Measurements from ENCODE around the gene SEC14L1. TPM values are rescaled to one million over a fixed set of nuclear protein-coding genes. Genes with fewer than 3 reads are reported as not detected.
"Not testable (repeated sequence)": the region's sequence is repeated elsewhere in the genome, so short reads cannot be mapped to it uniquely, and the experiment has no call there.

SEC14L1 gene
- polyA plus RNA-seq, 3 donors from 2014 or later, result 14.8 to 25.6 (median 19.4) TPM

- DNase-seq, result peak in 1 of 3 donors; percentile 14
- Mint-ChIP-seq H3K4me1 (peaks cover 33 to 38% of the 10 kb centered on the region in 2 donors), H3K9me3 (peaks cover 0 to 11% (median 2%) of the 10 kb centered on the region in 6 donors), H3K27ac (peak overlapping the region; percentile 1 to 92 (median 78)), H3K27me3 (ENCODE audit: low read depth in 3 of 3) (peaks cover 12 to 20% (median 13%) of the 10 kb centered on the region in 3 donors), H3K4me3 (peak overlapping the region; percentile 21 to 62 (median 28))
- not testable (repeated sequence) for H3K36me3 Mint-ChIP-seq
These were observed 2.9 kb upstream of the SEC14L1 start for GRCh38 chr17:77137886-77138285.

GRCh38 chr17:77140166-77140877 lies 447 bp upstream of the SEC14L1 start:
- Mint-ChIP-seq H3K9me3 (peaks cover 0 to 11% (median 2%) of the 10 kb centered on the region in 6 donors), H3K4me1 (peaks cover 52% of the 10 kb centered on the region in 2 donors)

GRCh38 chr17:77141846-77142449 lies 1.2 kb downstream of the SEC14L1 start:
- Mint-ChIP-seq H3K4me3 (peak overlapping the region; percentile 88 to 94 (median 90)), H3K36me3 (peaks cover 2 to 17% (median 17%) of the 10 kb centered on the region in 3 donors), H3K4me1 (peaks cover 67 to 68% of the 10 kb centered on the region in 2 donors), H3K27ac (peak overlapping the region; percentile 73 to 97 (median 92)), H3K27me3 (ENCODE audit: low read depth in 3 of 3) (peaks cover 13 to 18% (median 16%) of the 10 kb centered on the region in 3 donors), H3K9me3 (peaks cover 0 to 11% (median 2%) of the 10 kb centered on the region in 6 donors)
- DNase-seq, result no peak

More at GRCh38 chr17:77140166-77140877, 447 bp upstream of the SEC14L1 start:
- peaks cover 0 to 12% (median 11%) of the 10 kb centered on the region in 3 donors for H3K36me3 Mint-ChIP-seq
- peak overlapping the region; percentile 77 to 81 (median 80) for H3K4me3 Mint-ChIP-seq
- H3K27ac Mint-ChIP-seq, result peak overlapping the region; percentile 90 to 96 (median 94)
- DNase-seq, result peak; percentile 99 to 100 (median 100)
- peaks cover 11 to 17% (median 13%) of the 10 kb centered on the region in 3 donors for H3K27me3 Mint-ChIP-seq (ENCODE audit: low read depth in 3 of 3)

GRCh38 chr17:77142689-77143088 lies 1.9 kb downstream of the SEC14L1 start:
- Mint-ChIP-seq H3K9me3 (peaks cover 0 to 4% (median 1%) of the 10 kb centered on the region in 6 donors), H3K4me3 (peak overlapping the region; percentile 64 to 94 (median 76)), H3K4me1 (peaks cover 68 to 72% of the 10 kb centered on the region in 2 donors), H3K27me3 (ENCODE audit: low read depth in 3 of 3) (peaks cover 13 to 23% (median 16%) of the 10 kb centered on the region in 3 donors), H3K36me3 (peaks cover 10 to 24% (median 21%) of the 10 kb centered on the region in 3 donors), H3K27ac (peak overlapping the region; percentile 73 to 97 (median 80))
- no peak for DNase-seq

- Mint-ChIP-seq H3K27me3 (ENCODE audit: low read depth in 3 of 3) (peaks cover 10 to 23% (median 16%) of the 10 kb centered on the region in 3 donors), H3K36me3 (peaks cover 12 to 23% (median 17%) of the 10 kb centered on the region in 3 donors), H3K9me3 (peaks cover 0 to 1% (median 0%) of the 10 kb centered on the region in 6 donors), H3K4me1 (peaks cover 65 to 70% of the 10 kb centered on the region in 2 donors), H3K27ac (peak overlapping the region; percentile 43 to 91 (median 61)), H3K4me3 (peak overlapping the region; percentile 10 to 45 (median 23))
- peak in 2 of 3 donors; percentile 18 to 24 for DNase-seq
These were observed 2.5 kb downstream of the SEC14L1 start for GRCh38 chr17:77143306-77143705.

- H3K9me3 Mint-ChIP-seq, result no peaks in the 10 kb centered on the region
- peaks cover 66 to 78% of the 10 kb centered on the region in 2 donors for H3K4me1 Mint-ChIP-seq
- no peak for DNase-seq
- peak overlapping the region in 2 of 6 donors; percentile 45 to 50 for H3K27ac Mint-ChIP-seq
- H3K27me3 Mint-ChIP-seq (ENCODE audit: low read depth in 3 of 3), result peaks cover 10 to 25% (median 16%) of the 10 kb centered on the region in 3 donors
- peaks cover 18 to 32% (median 23%) of the 10 kb centered on the region in 3 donors for H3K36me3 Mint-ChIP-seq
- no peak overlapping the region for H3K4me3 Mint-ChIP-seq
These were observed 3.5 kb downstream of the SEC14L1 start for GRCh38 chr17:77144227-77144626.

GRCh38 chr17:77145224-77145611 lies 4.4 kb downstream of the SEC14L1 start:
- peak; percentile 29 to 48 (median 40) for DNase-seq
- H3K27ac Mint-ChIP-seq, result peak overlapping the region; percentile 85 to 96 (median 92)
- H3K27me3 Mint-ChIP-seq (ENCODE audit: low read depth in 3 of 3), result peaks cover 10 to 19% (median 16%) of the 10 kb centered on the region in 3 donors
- peaks cover 61 to 77% of the 10 kb centered on the region in 2 donors for H3K4me1 Mint-ChIP-seq
- no peaks in the 10 kb centered on the region for H3K9me3 Mint-ChIP-seq
- peak overlapping the region; percentile 29 to 80 (median 64) for H3K4me3 Mint-ChIP-seq
- peaks cover 19 to 39% (median 24%) of the 10 kb centered on the region in 3 donors for H3K36me3 Mint-ChIP-seq

GRCh38 chr17:77145612-77146245 lies 5.0 kb downstream of the SEC14L1 start:
- Mint-ChIP-seq H3K27me3 (ENCODE audit: low read depth in 3 of 3) (peaks cover 6 to 15% (median 11%) of the 10 kb centered on the region in 3 donors), H3K36me3 (peaks cover 19 to 43% (median 24%) of the 10 kb centered on the region in 3 donors), H3K4me3 (peak overlapping the region; percentile 63 to 80 (median 77)), H3K4me1 (peaks cover 62 to 81% of the 10 kb centered on the region in 2 donors), H3K9me3 (no peaks in the 10 kb centered on the region), H3K27ac (peak overlapping the region; percentile 85 to 96 (median 92))
- peak; percentile 36 to 51 (median 39) for DNase-seq

GRCh38 chr17:77146246-77146632 lies 5.5 kb downstream of the SEC14L1 start:
- peaks cover 63 to 81% of the 10 kb centered on the region in 2 donors for H3K4me1 Mint-ChIP-seq
- peaks cover 6 to 15% (median 11%) of the 10 kb centered on the region in 3 donors for H3K27me3 Mint-ChIP-seq (ENCODE audit: low read depth in 3 of 3)
- peaks cover 19 to 43% (median 24%) of the 10 kb centered on the region in 3 donors for H3K36me3 Mint-ChIP-seq
- peak overlapping the region; percentile 69 to 96 (median 92) for H3K27ac Mint-ChIP-seq
- no peak for DNase-seq
- H3K4me3 Mint-ChIP-seq, result peak overlapping the region; percentile 63 to 80 (median 77)
- H3K9me3 Mint-ChIP-seq, result no peaks in the 10 kb centered on the region

GRCh38 chr17:77146882-77147281 lies 6.1 kb downstream of the SEC14L1 start:
- Mint-ChIP-seq H3K27me3 (ENCODE audit: low read depth in 3 of 3) (peaks cover under 1 to 10% (median 6%) of the 10 kb centered on the region in 3 donors), H3K4me3 (peak overlapping the region; percentile 61 to 80 (median 76)), H3K9me3 (no peaks in the 10 kb centered on the region), H3K27ac (peak overlapping the region; percentile 52 to 96 (median 92)), H3K36me3 (peaks cover 19 to 43% (median 24%) of the 10 kb centered on the region in 3 donors), H3K4me1 (peaks cover 59 to 76% of the 10 kb centered on the region in 2 donors)
- peak; percentile 17 to 44 (median 37) for DNase-seq

- DNase-seq, result no peak
- H3K9me3 Mint-ChIP-seq, result no peaks in the 10 kb centered on the region
- peaks cover 0 to 8% (median 6%) of the 10 kb centered on the region in 3 donors for H3K27me3 Mint-ChIP-seq (ENCODE audit: low read depth in 3 of 3)
- peak overlapping the region; percentile 24 to 80 (median 67) for H3K4me3 Mint-ChIP-seq
- H3K36me3 Mint-ChIP-seq, result peaks cover 19 to 43% (median 24%) of the 10 kb centered on the region in 3 donors
- peak overlapping the region; percentile 52 to 96 (median 92) for H3K27ac Mint-ChIP-seq
- peaks cover 54 to 72% of the 10 kb centered on the region in 2 donors for H3K4me1 Mint-ChIP-seq
These were observed 6.6 kb downstream of the SEC14L1 start for GRCh38 chr17:77147357-77147801.

- Mint-ChIP-seq H3K9me3 (no peaks in the 10 kb centered on the region), H3K4me1 (peaks cover 48 to 72% of the 10 kb centered on the region in 2 donors), H3K36me3 (peaks cover 19 to 48% (median 24%) of the 10 kb centered on the region in 3 donors), H3K4me3 (peak overlapping the region in 1 of 5 donors; percentile 15), H3K27me3 (ENCODE audit: low read depth in 3 of 3) (peaks cover 0 to 8% (median 6%) of the 10 kb centered on the region in 3 donors), H3K27ac (peak overlapping the region in 4 of 6 donors; percentile 57 to 91 (median 69))
- DNase-seq, result no peak
These were observed 7.5 kb downstream of the SEC14L1 start for GRCh38 chr17:77148077-77148939.
